Right lobe of liver (tissue), 6 donors: ENCODE data around the gene REEP3. TPM values are rescaled to one million over a fixed set of nuclear protein-coding genes. Genes with fewer than 3 reads are reported as not detected.

Source experiments
- ATAC-seq, 4 donors: fragments of 200-7000 bp; cut with Tn5 transposase; one replicate each; pipeline ENCODE4 v1.9.1; 2020; ENCODE audit warnings: mild to moderate bottlenecking in 4 of 4, moderate library complexity in 4 of 4
- DNase-seq, 3 donors: peaks; one replicate each; pipeline ENCODE4 v3.0.0-alpha.2; 2020
- H3K27ac ChIP-seq, 3 donors: fragments of 200-600 bp; one replicate each; pipeline ENCODE4 v1.8.0; 2022
- H3K27me3 ChIP-seq, 2 donors: fragments of 200-600 bp; one replicate each; pipeline ENCODE4 v1.8.0; 2022
- H3K36me3 ChIP-seq, 4 donors: fragments of 200-600 bp; sonication (generic) in 1 of 4; one replicate each; pipeline versions ENCODE4 v1.5.1 to v1.8.0; 2017 to 2022; ENCODE audit warnings: control low read depth in 1 of 4
- H3K4me1 ChIP-seq, 4 donors: fragments of 200-600 bp; sonication (generic) in 1 of 4; one replicate each; pipeline versions ENCODE4 v1.5.1 to v1.8.0; 2017 to 2022; ENCODE audit warnings: control low read depth in 1 of 4
- H3K4me3 ChIP-seq, 3 donors: fragments of 200-600 bp; one replicate each; pipeline ENCODE4 v1.8.0; 2022
- H3K9me3 ChIP-seq, 4 donors: fragments of 200-600 bp; sonication (generic) in 1 of 4; one replicate each; pipeline versions ENCODE4 v1.5.1 to v1.8.0; 2017 to 2022; ENCODE audit warnings: control low read depth in 1 of 4
- CTCF ChIP-seq, 4 donors: fragments of 200-600 bp in 3 of 4; fragments of 450-650 bp in 1 of 4; IDR thresholded peaks; one replicate each; pipeline versions ENCODE4 v1.5.1 to v1.8.0; 2016 to 2022; ENCODE audit warnings: antibody characterized with exemption in 4 of 4, mild to moderate bottlenecking in 2 of 4
- POLR2A ChIP-seq: fragments of 450-650 bp; IDR thresholded peaks from one replicate; pipeline ENCODE4 v1.6.1; 2017; ENCODE audit warnings: antibody characterized with exemption, mild to moderate bottlenecking
- WGBS: methylation state at CpG from one replicate; pipeline ENCODE4 v1.1.6; 2018; ENCODE audit warnings: low coverage, low lambda C conversion rate; ENCODE audit not compliant: insufficient coverage; ENCODE audit errors: missing lambda C conversion rate; 5-methylcytosine and 5-hydroxymethylcytosine counted together
- intact Hi-C, 2 donors: fragments of 100-400 bp; cut with DNase I; formaldehyde crosslinking; loops; one replicate each; pipeline versions ENCODE4 v1.11.2 to v1.14.1; 2022
- total RNA-seq, 6 experiments: library from RNA; depleted of rRNA in 2 of 6; stranded (reverse); fragments of >200 nt in 2 of 6; fragmentation: NEBNext Ultra II Directional in 3 of 6; extraction: Animal tissue kit (Norgen Biotek cat#: 25700) in 3 of 6; gene quantifications; one replicate each; pipeline versions ENCODE4 v1.1.0 to v1.2.4, GENCODE V29; 2016 to 2023
- donor health status: DM: no; HTN: yes; CAD: no.
- donor health status: DM: no; HTN: no; CAD: no.
- donor health status: DM: no; HTN: no; CAD: no.
- donor health status: DM: no; HTN: yes; CAD: no.
- donor health status: DM: no; HTN: yes; CAD: no.

Gene REEP3
- total RNA-seq, 6 experiments from 2014 or later: 21.1 to 38.8 (median 28.0) TPM

GRCh38 chr10:63629363-63630084 is 108.3 kb downstream of the REEP3 start:
- no peaks in the 10 kb centered on the region for H3K9me3 ChIP-seq
- TF ChIP-seq POLR2A (no peak), CTCF (IDR thresholded peaks at IDR 0.05) (peak; percentile 67 to 80 (median 74))
- H3K4me1 ChIP-seq: peaks cover 0 to 20% (median 4%) of the 10 kb centered on the region in 4 donors
- 2% methylated on average over 18 of the region's 24 CpGs for WGBS
- no peaks in the 10 kb centered on the region for H3K27me3 ChIP-seq
- peak overlapping the region; percentile 90 to 93 (median 92) for H3K27ac ChIP-seq
- peak overlapping the region; percentile 71 to 75 (median 73) for H3K4me3 ChIP-seq
- ATAC-seq (peak; percentile 57 to 70 (median 62)), DNase-seq (peak; percentile 93 to 95 (median 94))
- intact Hi-C loops: loop anchor here in 1 of 2 donors (5.0 kb wide), 1 partner anchor 83 kb away; no protein-coding TSS in a partner anchor
- H3K36me3 ChIP-seq: no peaks in the 10 kb centered on the region

DNA sequence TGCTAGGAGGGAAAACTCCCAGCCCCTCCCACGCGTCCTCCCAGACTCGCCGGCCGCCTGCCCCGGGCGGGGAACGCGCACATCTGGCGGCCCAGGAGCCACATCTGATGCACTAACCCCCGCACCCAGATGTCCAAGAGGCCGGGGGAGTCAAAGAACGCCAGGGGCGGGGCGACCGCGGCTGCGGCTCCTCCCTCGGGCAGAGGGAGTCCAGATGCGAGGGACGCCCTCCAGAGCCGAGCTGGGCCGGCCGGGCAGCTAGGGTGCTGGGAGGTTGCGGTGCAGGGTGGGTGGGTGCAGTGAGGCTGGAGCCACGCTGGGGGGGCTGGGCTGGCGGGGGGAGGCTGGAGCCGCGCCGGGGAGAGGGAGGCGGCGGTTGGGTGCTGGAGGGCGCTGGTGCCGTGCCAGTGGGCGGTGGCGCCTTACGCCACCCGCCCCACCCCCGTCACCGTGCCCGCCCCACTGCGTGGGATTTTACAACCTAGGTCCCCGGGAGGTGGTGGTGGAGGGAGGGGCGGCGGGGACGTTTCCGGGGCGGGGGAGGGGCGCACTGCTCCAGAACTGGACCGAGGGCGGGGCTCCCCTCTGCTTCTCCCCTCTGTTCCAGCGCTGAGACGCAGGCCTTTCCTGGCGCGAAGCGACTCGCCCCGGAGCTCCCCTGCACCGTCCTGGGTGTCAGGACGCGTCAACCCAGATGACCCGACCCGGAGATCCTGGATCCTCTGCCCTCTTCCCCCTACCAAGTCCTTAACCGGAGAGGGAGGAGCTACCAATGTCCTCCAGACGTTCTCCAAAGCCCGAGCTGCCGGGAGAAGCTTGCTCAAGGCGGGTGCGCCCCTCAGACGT is 109.1 kb downstream of the REEP3 start:
- TF ChIP-seq CTCF (IDR thresholded peaks at IDR 0.05): no peak
- TF ChIP-seq POLR2A: peak; percentile 85
- H3K27ac ChIP-seq: peak overlapping the region; percentile 90 to 93 (median 92)
- peaks cover 0 to 20% (median 4%) of the 10 kb centered on the region in 4 donors for H3K4me1 ChIP-seq
- H3K36me3 ChIP-seq: no peaks in the 10 kb centered on the region
- ATAC-seq (peak; percentile 76 to 87 (median 80)), DNase-seq (peak; percentile 91 to 96 (median 95))
- H3K4me3 ChIP-seq: peak overlapping the region; percentile 71 to 75 (median 73)
- H3K27me3 ChIP-seq: no peaks in the 10 kb centered on the region
- no peaks in the 10 kb centered on the region for H3K9me3 ChIP-seq
- 0% methylated on average over 6 of the region's 70 CpGs for WGBS
- intact Hi-C loops: loop anchor here in 1 of 2 donors (5.0 kb wide), 1 partner anchor 82 kb away; no protein-coding TSS in a partner anchor

DNA sequence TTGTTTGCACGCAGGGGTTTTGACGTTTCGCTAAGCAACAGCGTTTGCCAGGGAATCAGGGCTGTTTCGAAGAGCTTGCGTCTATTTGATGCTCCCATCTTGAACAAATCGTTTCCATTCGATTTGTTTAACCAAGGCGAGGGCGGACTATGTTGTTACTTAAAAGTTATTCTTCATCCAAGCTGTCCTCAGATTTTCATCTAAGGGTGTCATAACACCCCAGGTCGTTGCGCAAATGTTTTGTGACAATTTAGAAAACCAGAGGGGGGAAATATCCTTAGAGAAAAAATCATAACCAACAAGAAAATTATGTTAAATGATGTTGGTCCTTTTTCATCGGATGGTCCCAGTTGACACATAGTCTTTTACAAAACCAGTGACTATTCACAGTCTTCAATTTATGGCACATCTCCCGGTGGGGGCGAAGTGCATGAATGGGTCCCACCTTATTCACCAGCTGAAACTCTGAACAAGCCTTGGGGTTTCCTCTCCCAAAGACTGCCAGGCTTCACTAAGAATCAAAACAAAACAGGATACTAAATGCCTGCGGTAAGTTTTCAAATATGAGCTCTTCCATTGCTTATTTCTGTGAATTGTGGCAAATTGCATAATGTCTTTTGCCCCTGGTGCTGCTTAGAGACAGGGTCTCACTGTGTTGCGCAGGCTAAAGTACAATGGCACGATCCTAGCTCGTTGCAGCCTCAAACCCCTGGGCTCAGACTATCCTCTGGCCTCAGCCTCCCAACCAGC is 109.9 kb downstream of the REEP3 start:
- ATAC-seq (no peak), DNase-seq (no peak)
- Histone ChIP-seq H3K27ac (peak overlapping the region; percentile 90 to 93 (median 92)), H3K27me3 (no peaks in the 10 kb centered on the region), H3K9me3 (no peaks in the 10 kb centered on the region), H3K36me3 (no peaks in the 10 kb centered on the region), H3K4me1 (peaks cover 0 to 20% (median 4%) of the 10 kb centered on the region in 4 donors), H3K4me3 (peak overlapping the region; percentile 71 to 75 (median 73))
- 13% methylated on average over 19 of the region's 19 CpGs for WGBS
- TF ChIP-seq CTCF (IDR thresholded peaks at IDR 0.05) (no peak), POLR2A (no peak)
- intact Hi-C loops: loop anchor here in 1 of 2 donors (5.0 kb wide), 1 partner anchor 81 kb away; no protein-coding TSS in a partner anchor

GRCh38 chr10:63631991-63632390 is 110.8 kb downstream of the REEP3 start:
- H3K9me3 ChIP-seq: no peaks in the 10 kb centered on the region
- intact Hi-C loops: loop anchor here in 1 of 2 donors (5.0 kb wide), 1 partner anchor 80 kb away; no protein-coding TSS in a partner anchor
- 36% methylated on average over 3 of the region's 3 CpGs for WGBS
- no peaks in the 10 kb centered on the region for H3K36me3 ChIP-seq
- peaks cover 0 to 20% (median 4%) of the 10 kb centered on the region in 4 donors for H3K4me1 ChIP-seq
- H3K4me3 ChIP-seq: no peak overlapping the region
- DNase-seq (no peak), ATAC-seq (no peak)
- H3K27ac ChIP-seq: peak overlapping the region in 2 of 3 donors; percentile 90 to 93
- no peaks in the 10 kb centered on the region for H3K27me3 ChIP-seq
- TF ChIP-seq POLR2A: no peak
- no peak for TF ChIP-seq CTCF (IDR thresholded peaks at IDR 0.05)
